Transverse colon (tissue), 4 donors: ENCODE results near the gene VPS13C. TPM values are rescaled to one million over a fixed set of nuclear protein-coding genes. Genes with fewer than 3 reads are reported as not detected.
A peak's percentile ranks its signal among the peaks of the same experiment; 100 is the strongest.

Source experiments
- DNase-seq: peaks from one replicate; pipeline ENCODE4 v3.0.0-alpha.2; 2019
- H3K27ac ChIP-seq, 4 donors: fragments of 200-600 bp; sonication (generic); 2 replicates each; pipeline ENCODE4 v1.5.1; 2016 to 2018; ENCODE audit warnings: inconsistent platforms in 4 of 4
- H3K27me3 ChIP-seq: fragments of 200-600 bp; sonication (generic); 2 replicates; pipeline ENCODE4 v1.5.1; 2017; ENCODE audit warnings: inconsistent platforms
- H3K36me3 ChIP-seq, 4 donors: fragments of 200-600 bp; sonication (generic); 2 replicates each; pipeline ENCODE4 v1.5.1; 2017 to 2019; ENCODE audit warnings: inconsistent platforms in 4 of 4
- H3K4me1 ChIP-seq, 4 donors: fragments of 200-600 bp; sonication (generic); 2 replicates each; pipeline ENCODE4 v1.5.1; 2017 to 2020; ENCODE audit warnings: inconsistent platforms in 4 of 4
- H3K4me3 ChIP-seq, 4 donors: fragments of 200-600 bp; sonication (generic); 1 replicate in 1 of 4; 2 replicates in 3 of 4; pipeline versions ENCODE4 v1.5.1 to v1.6.1; 2017 to 2019; ENCODE audit warnings: inconsistent platforms in 4 of 4
- H3K9me3 ChIP-seq, 2 donors: fragments of 200-600 bp; sonication (generic); 2 replicates each; pipeline ENCODE4 v1.5.1; 2017 to 2019; ENCODE audit warnings: inconsistent platforms in 2 of 2
- CTCF ChIP-seq, 5 experiments: fragments of 200-600 bp in 3 of 5; fragments of 450-650 bp in 2 of 5; sonication (generic) in 3 of 5; IDR thresholded peaks; 1 replicate in 2 of 5; 2 replicates in 3 of 5; pipeline ENCODE4 v1.5.1; 2016 to 2017; ENCODE audit warnings: antibody characterized with exemption in 5 of 5, inconsistent platforms in 3 of 5, mild to moderate bottlenecking in 2 of 5, moderate library complexity in 1 of 5
- EP300 ChIP-seq: sonication (generic); formaldehyde crosslinking; IDR thresholded peaks from one replicate; pipeline ENCODE4 v1.6.1; 2017; ENCODE audit warnings: antibody characterized with exemption, low read depth
- POLR2A ChIP-seq: fragments of 450-650 bp; IDR thresholded peaks from one replicate; pipeline ENCODE4 v1.6.1; 2016; ENCODE audit warnings: antibody characterized with exemption, mild to moderate bottlenecking, moderate library complexity
- POLR2AphosphoS5 ChIP-seq, 3 donors: sonication (generic); formaldehyde crosslinking; IDR thresholded peaks; one replicate each; pipeline ENCODE4 v1.6.1; 2016; ENCODE audit warnings: antibody characterized with exemption in 3 of 3
- WGBS, 2 donors: methylation state at CpG; one replicate each; pipeline ENCODE4 v1.1.5; 2018; ENCODE audit warnings: low coverage in 1 of 2; 5-methylcytosine and 5-hydroxymethylcytosine counted together
- in situ Hi-C, 4 donors: fragments of 200-750 bp; cut with MboI; loops; one replicate each; pipeline versions ENCODE4 v1.15.0 to v1.15.1; 2017; ENCODE audit warnings: low sequenced_read_pairs in 3 of 4, low pct_ligation_motif_present in 1 of 4, low pct_unique_long_range_greater_than_20kb in 1 of 4
- intact Hi-C: fragments of 100-400 bp; cut with DNase I; formaldehyde crosslinking; loops from one replicate; pipeline ENCODE4 v1.15.1; 2023; ENCODE audit warnings: low total_unique reads
- total RNA-seq, 4 donors: library from RNA; depleted of rRNA; stranded (reverse); fragments of >200 nt; gene quantifications; one replicate each; pipeline ENCODE4 v1.1.0, GENCODE V29; 2016

Gene VPS13C
- total RNA-seq, 4 donors from 2014 or later = 48.3 to 105 (median 73.2) TPM

- H3K4me3 ChIP-seq = no peak overlapping the region
- H3K27me3 ChIP-seq = peaks cover 4% of the 10 kb centered on the region
- TF ChIP-seq POLR2AphosphoS5 (IDR thresholded peaks at IDR 0.05) = no peak
- TF ChIP-seq CTCF (IDR thresholded peaks at IDR 0.05) = no peak
- no peak for TF ChIP-seq POLR2A
- TF ChIP-seq EP300 = no peak
- no peak overlapping the region for H3K27ac ChIP-seq
- no peaks in the 10 kb centered on the region for H3K4me1 ChIP-seq
- intact Hi-C loops (loop anchor here (10.0 kb wide), 1 partner anchor 1487 kb away; no protein-coding TSS in a partner anchor), in situ Hi-C loops (loop anchor here in 3 of 4 donors (25.0 kb wide), 3 partner anchors 679 to 1329 kb away; no protein-coding TSS in a partner anchor)
- no peaks in the 10 kb centered on the region for H3K9me3 ChIP-seq
- H3K36me3 ChIP-seq = no peaks in the 10 kb centered on the region
- 68 to 71% methylated on average over 7 to 9 of the region's 9 CpGs for WGBS, 2 donors
- no peak for DNase-seq
These were observed 218.8 kb downstream of the VPS13C start for GRCh38 chr15:61841466-61841865.

GRCh38 chr15:61840090-61840489 is 220.2 kb downstream of the VPS13C start:
- Histone ChIP-seq H3K36me3 (no peaks in the 10 kb centered on the region), H3K27ac (no peak overlapping the region), H3K4me3 (no peak overlapping the region), H3K4me1 (no peaks in the 10 kb centered on the region), H3K27me3 (peaks cover 4% of the 10 kb centered on the region), H3K9me3 (no peaks in the 10 kb centered on the region)
- TF ChIP-seq POLR2A (no peak), EP300 (no peak), CTCF (IDR thresholded peaks at IDR 0.05) (no peak), POLR2AphosphoS5 (IDR thresholded peaks at IDR 0.05) (no peak)
- 69 to 76% methylated on average over 6 to 12 of the region's 12 CpGs for WGBS, 2 donors
- DNase-seq = no peak
- in situ Hi-C loops = loop anchor here in 3 of 4 donors (25.0 kb wide), 3 partner anchors 678 to 1328 kb away; no protein-coding TSS in a partner anchor
- intact Hi-C loops = loop anchor here (10.0 kb wide), 1 partner anchor 1485 kb away; no protein-coding TSS in a partner anchor

- Histone ChIP-seq H3K36me3 (no peaks in the 10 kb centered on the region), H3K27me3 (peaks cover 4% of the 10 kb centered on the region), H3K27ac (no peak overlapping the region), H3K4me1 (no peaks in the 10 kb centered on the region), H3K9me3 (no peaks in the 10 kb centered on the region), H3K4me3 (no peak overlapping the region)
- in situ Hi-C loops (loop anchor here in 3 of 4 donors (25.0 kb wide), 3 partner anchors 677 to 1327 kb away; no protein-coding TSS in a partner anchor), intact Hi-C loops (loop anchor here (10.0 kb wide), 2 partner anchors 1255 to 1335 kb away; no protein-coding TSS in a partner anchor)
- 67 to 79% methylated on average over 5 to 8 of the region's 8 CpGs for WGBS, 2 donors
- DNase-seq = no peak
- TF ChIP-seq POLR2A = no peak
- TF ChIP-seq POLR2AphosphoS5 (IDR thresholded peaks at IDR 0.05) = no peak
These were observed 220.7 kb downstream of the VPS13C start for GRCh38 chr15:61839546-61839945.

GRCh38 chr15:61835496-61836106 is 224.6 kb downstream of the VPS13C start:
- in situ Hi-C loops = loop anchor here in 3 of 4 donors (25.0 kb wide), 3 partner anchors 673 to 1323 kb away; no protein-coding TSS in a partner anchor
- peak; percentile 64 for DNase-seq
- intact Hi-C loops = loop anchor here (10.0 kb wide), 2 partner anchors 1251 to 1331 kb away; no protein-coding TSS in a partner anchor
- no peaks in the 10 kb centered on the region for H3K36me3 ChIP-seq
- no peaks in the 10 kb centered on the region for H3K9me3 ChIP-seq
- H3K27ac ChIP-seq = no peak overlapping the region
- TF ChIP-seq CTCF (IDR thresholded peaks at IDR 0.05) (peak; percentile 75 to 96 (median 92)), POLR2AphosphoS5 (IDR thresholded peaks at IDR 0.05) (no peak)
- H3K27me3 ChIP-seq = no peaks in the 10 kb centered on the region
- WGBS, 2 donors = 8 to 27% methylated on average over 3 to 8 of the region's 9 CpGs
- no peak overlapping the region for H3K4me3 ChIP-seq
- no peaks in the 10 kb centered on the region for H3K4me1 ChIP-seq
